ENCODE measurements around the gene NUP42. TPM values are rescaled to one million over a fixed set of nuclear protein-coding genes. Genes with fewer than 3 reads are reported as not detected.

Gene NUP42
- total and polyA plus RNA-seq, 2 donors (not counting 3 experiments of a cell fraction or from before 2014, with no cell fraction given): 31.5 to 38.6 TPM

GRCh38 chr7:23234569-23235296 is 52.9 kb downstream of the NUP42 start:
- Histone ChIP-seq H3K36me3 (ENCODE audit: control insufficient read depth in 2 of 2, extremely low read depth in 1 of 2, insufficient read depth in 2 of 2, low read length in 2 of 2) (no peaks in the 10 kb centered on the region), H3K4me1 (ENCODE audit: control insufficient read depth, extremely low read depth, insufficient read depth, low read length) (no peaks in the 10 kb centered on the region), H3K4me3 (replicated peaks in 1 of 3; ENCODE audit: insufficient read depth in 1 of 3, low read depth in 1 of 3, low read length in 3 of 3) (no peak overlapping the region), H4K20me1 (replicated peaks; ENCODE audit: control insufficient read depth, extremely low read depth, insufficient read depth, low read length) (no peaks in the 10 kb centered on the region), H3K9ac (replicated peaks; ENCODE audit: extremely low read depth, insufficient read depth, low read length) (no peak overlapping the region), H3K9me1 (replicated peaks; ENCODE audit: control insufficient read depth, extremely low read depth, insufficient read depth, low read length) (no peaks in the 10 kb centered on the region), H3K27ac (ENCODE audit: insufficient read depth, low read depth, low read length) (no peak overlapping the region), H3K4me2 (ENCODE audit: insufficient read depth, low read length) (no peak overlapping the region), H3K79me2 (ENCODE audit: control insufficient read depth, insufficient read depth, low read length) (no peaks in the 10 kb centered on the region), H3K27me3 (ENCODE audit: control insufficient read depth in 2 of 2, insufficient read depth in 2 of 2, low read length in 2 of 2) (peaks cover 0 to 6% of the 10 kb centered on the region in 2 experiments), H2AFZ (ENCODE audit: low read depth, low read length) (no peak overlapping the region), H3K9me3 (replicated peaks; ENCODE audit: control insufficient read depth, insufficient read depth, low read length) (no peaks in the 10 kb centered on the region)
- ChIA-PET CTCF (no interaction called here), POLR2A (no interaction called here)
- DNase-seq (ENCODE audit: low read depth, low spot score) (no peak), FAIRE-seq (no peak)
- intact Hi-C loops (cut with micrococcal nuclease) (no loop called here), dilution Hi-C loops (cut with MboI; ENCODE audit: extremely low pct_ligation_motif_present, low sequenced_read_pairs) (no loop called here)
- TF ChIP-seq MAX (IDR thresholded peaks at IDR 0.05; ENCODE audit: insufficient read depth, insufficient read length) (no peak), MYC (IDR thresholded peaks at IDR 0.05; ENCODE audit: low read depth, low read length) (no peak), EZH2 (IDR thresholded peaks at IDR 0.05; ENCODE audit: borderline replicate concordance, low read depth, low read length, severe bottlenecking) (no peak), FOS (IDR thresholded peaks at IDR 0.05; ENCODE audit: borderline replicate concordance, insufficient read depth, low read length) (no peak), GATA2 (IDR thresholded peaks at IDR 0.05; ENCODE audit: insufficient read depth, insufficient read length, low read depth, low read length) (no peak), POLR2AphosphoS5 (IDR thresholded peaks at IDR 0.05; ENCODE audit: insufficient read depth, low read depth, low read length) (no peak), CTCF (IDR thresholded peaks at IDR 0.05; ENCODE audit: extremely low read depth in 1 of 2, insufficient read depth in 1 of 2, low read depth in 1 of 2, low read length in 2 of 2) (no peak), JUN (IDR thresholded peaks at IDR 0.05; ENCODE audit: borderline replicate concordance, insufficient read depth, insufficient read length, low read depth) (no peak)
- no TSS peak for BruUV-seq (replicated peaks)

Data from endothelial cell of umbilical vein (primary cell).